Subcutaneous adipose tissue (tissue), 4 donors: ENCODE measurements around the gene OGG1. TPM values are rescaled to one million over a fixed set of nuclear protein-coding genes. Genes with fewer than 3 reads are reported as not detected.

Source experiments
- CTCF ChIP-seq: fragments of 450-650 bp; IDR thresholded peaks from one replicate; pipeline ENCODE4 v1.5.1; 2016; ENCODE audit warnings: low read depth, mild to moderate bottlenecking, control low read depth, antibody characterized with exemption, moderate library complexity
- total RNA-seq, 4 donors: library from RNA; depleted of rRNA; stranded (reverse); fragments of >200 nt; gene quantifications; one replicate each; pipeline ENCODE4 v1.1.0, GENCODE V29; 2016

OGG1 gene
- total RNA-seq, 4 donors from 2014 or later, result 16.0 to 23.0 (median 19.3) TPM

GRCh38 chr3:9762871-9763270 lies 13.1 kb downstream of the OGG1 start:
- no peak for TF ChIP-seq CTCF

GRCh38 chr3:9765865-9766264 lies 16.1 kb downstream of the OGG1 start:
- no peak for TF ChIP-seq CTCF

- TF ChIP-seq CTCF, result no peak
These were observed 17.7 kb downstream of the OGG1 start for GRCh38 chr3:9767418-9767817.

- no peak for TF ChIP-seq CTCF
These were observed 18.5 kb downstream of the OGG1 start for GRCh38 chr3:9768141-9768775.

- no peak for TF ChIP-seq CTCF
These were observed 19.3 kb downstream of the OGG1 start for GRCh38 chr3:9769012-9769411.

GRCh38 chr3:9769426-9770275 lies 19.9 kb downstream of the OGG1 start, which contains the start of gene CAMK1:
Gene CAMK1 (minus strand): TSS chr3:9769947. CDS start chr3:9767749, 2,198 bp downstream.
- no peak for TF ChIP-seq CTCF

GRCh38 chr3:9770276-9770812 lies 20.6 kb downstream of the OGG1 start:
- TF ChIP-seq CTCF, result no peak
